CD4-positive, alpha-beta T cell treated with Interleukin-4 for 1 hour (primary cell): ENCODE measurements around the gene DCN.

Source experiments
- DNase-seq, 2 donors: peaks; one replicate each; pipeline ENCODE4 v3.0.0-alpha.2; 2020 to 2022

Gene DCN

GRCh38 chr12:91183551-91183950, 934 bp upstream of the DCN start:
- DNase-seq = no peak

- no peak for DNase-seq
These were observed 1.8 kb downstream of the DCN start for GRCh38 chr12:91180582-91181395.

- DNase-seq = no peak
These were observed 2.6 kb downstream of the DCN start for GRCh38 chr12:91179966-91180561.

GRCh38 chr12:91179315-91179714, 3.3 kb downstream of the DCN start:
- DNase-seq = no peak

- DNase-seq = no peak
These were observed 3.8 kb downstream of the DCN start for GRCh38 chr12:91178781-91179180.

GRCh38 chr12:91178139-91178561, 4.5 kb downstream of the DCN start:
- no peak for DNase-seq

GRCh38 chr12:91177381-91177780, 5.2 kb downstream of the DCN start:
- no peak for DNase-seq

- DNase-seq = no peak
These were observed 5.7 kb downstream of the DCN start for GRCh38 chr12:91176915-91177314.

GRCh38 chr12:91176358-91176757, 6.3 kb downstream of the DCN start:
- DNase-seq = no peak

GRCh38 chr12:91173124-91173523, 9.5 kb downstream of the DCN start:
- no peak for DNase-seq

GRCh38 chr12:91172096-91172495, 10.5 kb downstream of the DCN start:
- DNase-seq = no peak

- no peak for DNase-seq
These were observed 11.1 kb downstream of the DCN start for GRCh38 chr12:91171476-91171875.

- DNase-seq = no peak
These were observed 19.5 kb downstream of the DCN start for GRCh38 chr12:91163116-91163515.

GRCh38 chr12:91161009-91161408, 21.6 kb downstream of the DCN start:
- no peak for DNase-seq

- DNase-seq = no peak
These were observed 26.6 kb downstream of the DCN start for GRCh38 chr12:91155990-91156389.

GRCh38 chr12:91154131-91154530, 28.5 kb downstream of the DCN start:
- no peak for DNase-seq

- no peak for DNase-seq
These were observed 38.6 kb downstream of the DCN start for GRCh38 chr12:91144053-91144452.

- DNase-seq = no peak
These were observed 39.4 kb downstream of the DCN start for GRCh38 chr12:91143206-91143605.

GRCh38 chr12:91142221-91142631, 40.4 kb downstream of the DCN start:
- DNase-seq = no peak

- DNase-seq = no peak
These were observed 42.3 kb downstream of the DCN start for GRCh38 chr12:91140026-91140931.

- DNase-seq = no peak
These were observed 43.3 kb downstream of the DCN start for GRCh38 chr12:91139286-91139685.

- DNase-seq = no peak
These were observed 44.2 kb downstream of the DCN start for GRCh38 chr12:91138337-91138920.

- DNase-seq = no peak
These were observed 48.7 kb downstream of the DCN start for GRCh38 chr12:91133871-91134270.
